ENCODE results near the gene HIVEP2. TPM values are rescaled to one million over a fixed set of nuclear protein-coding genes. Genes with fewer than 3 reads are reported as not detected.

The HIVEP2 gene, protein sequence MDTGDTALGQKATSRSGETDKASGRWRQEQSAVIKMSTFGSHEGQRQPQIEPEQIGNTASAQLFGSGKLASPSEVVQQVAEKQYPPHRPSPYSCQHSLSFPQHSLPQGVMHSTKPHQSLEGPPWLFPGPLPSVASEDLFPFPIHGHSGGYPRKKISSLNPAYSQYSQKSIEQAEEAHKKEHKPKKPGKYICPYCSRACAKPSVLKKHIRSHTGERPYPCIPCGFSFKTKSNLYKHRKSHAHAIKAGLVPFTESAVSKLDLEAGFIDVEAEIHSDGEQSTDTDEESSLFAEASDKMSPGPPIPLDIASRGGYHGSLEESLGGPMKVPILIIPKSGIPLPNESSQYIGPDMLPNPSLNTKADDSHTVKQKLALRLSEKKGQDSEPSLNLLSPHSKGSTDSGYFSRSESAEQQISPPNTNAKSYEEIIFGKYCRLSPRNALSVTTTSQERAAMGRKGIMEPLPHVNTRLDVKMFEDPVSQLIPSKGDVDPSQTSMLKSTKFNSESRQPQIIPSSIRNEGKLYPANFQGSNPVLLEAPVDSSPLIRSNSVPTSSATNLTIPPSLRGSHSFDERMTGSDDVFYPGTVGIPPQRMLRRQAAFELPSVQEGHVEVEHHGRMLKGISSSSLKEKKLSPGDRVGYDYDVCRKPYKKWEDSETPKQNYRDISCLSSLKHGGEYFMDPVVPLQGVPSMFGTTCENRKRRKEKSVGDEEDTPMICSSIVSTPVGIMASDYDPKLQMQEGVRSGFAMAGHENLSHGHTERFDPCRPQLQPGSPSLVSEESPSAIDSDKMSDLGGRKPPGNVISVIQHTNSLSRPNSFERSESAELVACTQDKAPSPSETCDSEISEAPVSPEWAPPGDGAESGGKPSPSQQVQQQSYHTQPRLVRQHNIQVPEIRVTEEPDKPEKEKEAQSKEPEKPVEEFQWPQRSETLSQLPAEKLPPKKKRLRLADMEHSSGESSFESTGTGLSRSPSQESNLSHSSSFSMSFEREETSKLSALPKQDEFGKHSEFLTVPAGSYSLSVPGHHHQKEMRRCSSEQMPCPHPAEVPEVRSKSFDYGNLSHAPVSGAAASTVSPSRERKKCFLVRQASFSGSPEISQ (N-terminal part only)
- 7.1 and 12.5 TPM in 2 replicates for polyA plus RNA-seq

GRCh38 chr6:142945049-142945445 lies at the start of gene HIVEP2:
HIVEP2 (minus strand) TSS chr6:142945176; CDS start chr6:142774738, 170,438 bp downstream.

Other genes with a start within 250 kb of the HIVEP2 start
- 107 and 108 TPM in 2 replicates for gene AIG1, start 115.7 kb upstream of the HIVEP2 start, polyA plus RNA-seq